ENCODE results near the gene NUMA1.

NUMA1 gene

DNA sequence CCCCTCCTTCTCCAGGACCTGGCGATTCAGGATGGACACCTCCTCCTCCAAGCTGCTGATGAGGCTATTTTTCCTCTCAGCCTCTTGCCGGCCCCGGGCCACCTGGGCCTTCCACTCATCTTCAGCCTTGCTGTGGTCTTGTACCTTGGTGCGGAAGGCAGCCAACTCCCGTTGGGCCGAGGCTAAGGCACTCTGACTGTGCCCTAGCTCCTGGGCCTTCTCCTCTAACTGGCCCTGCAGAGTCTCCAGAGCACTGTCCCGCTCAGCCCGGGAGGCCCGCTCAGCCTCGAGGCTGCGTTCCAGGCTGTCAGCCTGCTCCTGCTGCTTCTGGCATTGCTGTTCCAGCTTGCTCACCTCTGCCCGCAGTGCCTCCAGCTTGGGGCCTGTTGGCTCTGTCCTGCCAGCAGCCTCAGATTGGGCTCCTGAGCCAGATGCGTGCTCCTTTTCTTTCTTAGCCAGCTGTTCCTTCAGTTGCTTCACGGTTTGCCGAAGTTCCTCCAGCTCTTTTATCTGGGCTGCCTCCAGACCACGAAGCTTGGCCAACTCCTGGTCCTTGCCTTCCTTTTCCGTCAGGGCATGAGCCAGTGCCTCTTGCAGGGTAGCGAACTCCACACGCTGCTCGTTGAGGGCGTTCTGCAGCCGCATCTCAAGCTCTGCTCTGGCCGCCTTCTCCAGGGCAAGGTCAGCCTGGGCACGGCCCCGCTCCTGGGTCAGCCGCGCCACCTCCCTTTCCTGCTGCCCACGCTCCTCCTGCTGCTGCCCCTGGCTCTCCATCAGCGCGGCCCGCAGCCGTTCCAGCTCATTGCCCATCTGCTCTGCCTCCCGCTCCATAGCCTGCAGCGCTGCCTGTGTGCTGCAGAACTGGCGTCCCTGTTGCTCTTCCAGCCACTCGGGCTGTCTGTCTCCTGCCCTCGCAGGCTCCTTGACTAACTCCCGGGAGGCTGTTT, 66.3 kb downstream of the NUMA1 start:
- no peak for DNase-seq (ENCODE audit: low spot score)

DNA sequence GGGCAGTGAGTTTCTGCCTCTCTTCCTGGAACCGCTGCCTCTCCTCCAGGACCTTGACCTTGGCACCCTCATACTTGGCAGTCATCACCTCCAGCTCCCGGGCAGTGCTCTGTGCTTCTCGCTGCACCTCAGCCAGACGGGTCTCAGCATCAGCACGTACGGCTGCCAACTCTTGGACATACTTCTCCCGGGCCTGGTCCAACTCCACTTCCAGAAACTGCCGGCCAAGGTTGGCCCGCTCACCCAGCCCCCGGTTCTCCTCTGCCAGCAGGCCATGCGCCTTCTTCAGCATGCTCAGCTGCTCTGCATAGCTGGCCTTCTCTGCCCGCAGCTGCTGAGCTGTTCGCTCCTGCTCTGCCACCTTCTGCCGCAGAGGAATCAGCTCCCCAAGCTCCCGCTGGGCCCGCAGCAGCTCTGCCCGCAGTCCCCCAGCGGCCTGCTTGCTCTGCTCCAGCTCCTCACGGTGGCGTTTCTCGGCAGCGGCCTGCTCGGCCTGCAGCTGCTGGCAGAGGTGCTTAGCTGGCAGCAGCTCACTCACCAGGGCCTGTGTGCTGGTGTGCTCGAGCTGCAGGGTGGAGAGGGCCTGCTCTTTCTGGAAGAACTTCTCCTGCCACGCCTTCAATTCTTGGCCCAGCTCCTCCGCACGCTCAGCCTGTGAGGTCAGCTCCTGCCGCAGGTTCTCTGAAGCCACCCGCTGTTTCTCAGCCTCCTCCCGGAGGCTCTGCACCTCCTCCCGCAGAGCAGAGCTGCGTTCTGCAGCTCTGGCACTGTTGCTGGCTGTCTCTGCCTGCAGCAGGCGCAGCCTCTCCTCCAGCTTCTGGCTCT, 67.2 kb downstream of the NUMA1 start:
- no peak for DNase-seq (ENCODE audit: low spot score)

DNA sequence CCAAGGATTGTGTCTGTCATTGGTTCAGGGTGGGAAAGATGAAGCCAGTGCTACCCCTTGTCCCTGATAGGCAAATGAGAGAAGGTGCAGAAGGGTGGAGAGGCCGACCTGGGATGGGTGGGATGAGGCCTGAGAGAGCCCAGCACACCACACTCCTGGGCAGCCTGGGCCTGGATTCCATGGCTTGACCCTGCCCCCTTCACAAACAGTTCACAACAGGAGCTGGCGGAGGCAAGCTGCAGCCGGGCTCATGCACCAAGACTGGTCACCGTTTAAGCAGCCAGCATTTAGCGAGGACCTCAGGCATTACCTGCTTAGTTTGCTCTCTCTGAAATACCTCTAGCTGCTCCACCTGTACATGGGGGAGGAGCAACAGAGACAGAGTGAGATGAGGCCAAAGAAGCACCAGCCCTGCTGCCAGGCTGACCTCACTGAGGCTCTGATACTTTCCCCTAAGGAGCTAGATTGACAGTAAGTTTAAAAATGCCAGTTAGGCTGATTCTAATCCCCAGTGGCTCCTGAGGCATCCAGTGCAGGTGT, 68.2 kb downstream of the NUMA1 start:
- no peak for DNase-seq (ENCODE audit: low spot score)

DNA sequence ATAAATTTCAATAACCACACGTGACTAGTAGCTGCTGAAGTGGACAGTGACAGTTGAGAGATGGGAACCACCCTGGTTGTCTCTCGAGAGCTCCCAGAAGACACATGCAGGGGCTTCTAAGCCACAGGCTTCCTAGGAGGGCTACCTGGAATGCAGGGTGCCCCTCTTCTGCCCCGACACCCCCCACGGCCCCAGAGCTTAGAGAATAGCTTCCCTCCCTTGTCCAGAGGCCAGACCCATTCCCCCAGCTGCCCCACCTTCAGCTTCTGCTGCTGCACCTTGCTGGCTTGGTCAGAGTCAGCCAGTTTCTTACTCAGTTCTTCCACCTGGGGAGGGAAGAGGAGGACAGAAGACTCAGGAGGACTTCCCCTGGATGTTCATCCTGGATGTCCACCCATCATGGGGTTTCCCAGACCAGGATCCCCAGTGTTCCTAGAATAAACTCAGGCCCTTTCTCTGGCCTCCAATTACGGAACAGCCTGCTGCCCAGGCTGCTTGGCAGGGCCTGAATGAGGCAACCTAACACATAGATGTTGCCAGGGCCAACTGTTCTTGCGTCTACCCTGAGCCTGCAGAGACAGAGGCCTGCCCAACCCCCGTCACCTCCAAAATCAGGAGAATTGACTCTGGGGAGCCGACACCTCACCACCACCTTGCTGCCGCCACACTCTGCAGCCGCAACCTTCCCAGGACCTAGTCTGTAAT, 69.7 kb downstream of the NUMA1 start:
- DNase-seq (ENCODE audit: low spot score): no peak

DNA sequence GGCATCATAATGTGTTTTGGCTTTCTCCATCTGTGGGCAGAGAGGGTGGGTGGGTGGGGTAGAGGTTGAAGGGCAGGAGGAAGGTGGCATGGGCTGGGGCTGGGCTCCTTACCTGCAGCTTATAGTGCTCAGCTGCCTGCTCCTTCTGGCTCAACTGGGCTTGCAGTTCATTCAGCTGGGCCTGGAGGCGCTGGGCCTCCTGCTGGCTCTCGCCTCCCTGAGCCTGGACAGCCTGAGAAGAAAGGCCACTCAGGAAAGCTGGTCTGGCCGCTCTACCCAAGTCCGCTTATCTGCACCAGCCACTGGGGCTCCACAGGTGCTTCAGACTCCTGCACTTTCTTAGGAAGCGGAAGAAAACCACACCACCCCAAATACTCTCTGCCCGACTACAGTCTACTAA, 71.2 kb downstream of the NUMA1 start:
- DNase-seq (ENCODE audit: low spot score): no peak

DNA sequence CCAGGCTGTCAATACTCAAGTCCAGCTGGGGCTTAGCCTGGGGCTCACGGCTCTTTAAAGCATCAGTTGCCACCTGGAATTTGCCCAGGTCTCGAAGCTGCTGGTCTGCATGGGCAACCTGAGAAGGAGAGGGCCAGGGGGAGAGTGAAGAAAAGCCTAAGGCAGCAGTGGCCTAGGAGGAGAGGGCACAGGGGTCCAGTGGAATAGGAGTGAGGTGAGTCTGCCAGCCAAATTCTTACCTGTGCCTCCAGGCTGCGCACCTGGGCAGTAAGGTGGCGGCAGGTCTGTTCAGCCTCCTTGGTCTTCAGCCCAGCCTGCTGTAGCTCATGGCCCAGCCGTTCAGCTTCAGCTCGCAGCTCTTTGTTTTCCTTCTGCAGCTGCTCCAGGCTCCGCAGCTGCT, 71.6 kb downstream of the NUMA1 start:
- DNase-seq (ENCODE audit: low spot score): no peak

DNA sequence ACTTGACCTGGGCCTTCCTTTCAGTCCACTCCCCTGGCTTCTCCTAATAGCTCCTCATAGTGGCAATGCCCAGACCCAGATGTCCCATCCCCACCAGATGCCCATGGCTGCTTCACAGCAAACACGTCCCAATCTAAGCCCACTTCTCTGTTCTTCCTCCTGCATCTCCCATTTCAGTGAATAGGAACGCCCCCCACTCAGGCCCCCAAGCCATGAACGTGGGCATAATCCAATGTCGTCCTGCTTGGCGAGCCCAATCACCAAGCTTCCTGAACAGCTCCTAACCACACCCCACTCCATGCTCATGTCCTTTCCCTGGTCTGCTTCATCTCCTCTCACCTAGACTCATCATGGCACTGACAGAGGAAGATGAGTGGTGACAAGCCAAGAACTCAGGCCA, 72.8 kb downstream of the NUMA1 start:
- no peak for DNase-seq (ENCODE audit: low spot score)

DNA sequence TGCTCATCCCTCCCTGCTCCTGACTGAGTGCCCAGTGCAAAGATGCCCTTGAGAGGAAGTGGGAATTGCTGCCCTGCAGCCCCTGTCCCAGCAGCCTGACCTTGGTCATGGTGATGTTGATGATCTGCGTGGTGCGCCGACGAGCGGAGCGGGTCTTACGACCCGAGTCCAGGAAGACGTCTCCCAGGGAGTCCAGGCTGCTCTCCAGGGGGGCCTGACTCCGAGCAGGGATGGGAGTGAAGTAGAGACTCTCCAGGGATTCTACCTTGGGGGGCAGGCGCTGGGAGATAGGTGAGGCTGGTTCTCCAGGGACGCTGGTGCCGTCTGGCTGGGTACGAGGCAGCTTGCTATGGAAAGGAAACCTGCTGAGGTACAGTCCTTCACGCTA, 73.3 kb downstream of the NUMA1 start:
- DNase-seq (ENCODE audit: low spot score): no peak

DNA sequence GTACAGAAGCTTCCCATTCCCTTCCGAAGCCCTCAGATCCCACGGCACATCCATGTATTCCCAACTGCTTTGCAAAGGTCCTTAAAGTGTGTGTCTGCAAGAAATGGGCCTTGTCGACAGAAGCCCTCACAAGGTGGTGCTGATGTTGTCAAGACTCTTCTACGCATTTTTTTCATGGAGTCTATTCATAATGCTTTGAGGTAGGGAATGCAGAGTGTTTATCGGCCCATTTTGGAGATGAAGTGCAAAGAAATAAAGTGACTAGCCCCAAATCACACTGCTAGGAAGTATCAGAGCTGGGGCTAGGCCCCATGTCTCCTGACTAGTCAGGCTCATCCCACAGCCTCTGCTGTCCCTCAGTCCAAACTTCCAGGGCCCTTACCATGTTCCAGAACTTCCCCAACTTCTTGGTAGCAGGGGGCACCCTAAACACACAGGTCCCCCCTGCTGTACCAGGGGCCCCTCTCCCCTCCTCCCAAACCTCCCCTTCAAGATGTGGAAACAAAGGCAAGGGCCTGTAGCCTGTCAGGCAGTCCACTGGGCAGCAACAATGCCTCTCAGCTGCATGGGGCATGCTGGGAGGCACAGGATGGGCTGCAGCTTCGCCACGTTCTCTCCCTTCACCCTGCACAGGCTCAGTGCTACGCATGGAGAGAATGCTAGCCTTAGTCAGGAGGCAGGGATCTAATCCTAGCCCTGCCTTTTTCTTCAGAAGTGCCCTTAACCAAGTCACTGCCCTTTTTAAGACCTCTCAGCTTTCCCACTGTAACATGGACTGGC, 73.8 kb downstream of the NUMA1 start:
- DNase-seq (ENCODE audit: low spot score): no peak

DNA sequence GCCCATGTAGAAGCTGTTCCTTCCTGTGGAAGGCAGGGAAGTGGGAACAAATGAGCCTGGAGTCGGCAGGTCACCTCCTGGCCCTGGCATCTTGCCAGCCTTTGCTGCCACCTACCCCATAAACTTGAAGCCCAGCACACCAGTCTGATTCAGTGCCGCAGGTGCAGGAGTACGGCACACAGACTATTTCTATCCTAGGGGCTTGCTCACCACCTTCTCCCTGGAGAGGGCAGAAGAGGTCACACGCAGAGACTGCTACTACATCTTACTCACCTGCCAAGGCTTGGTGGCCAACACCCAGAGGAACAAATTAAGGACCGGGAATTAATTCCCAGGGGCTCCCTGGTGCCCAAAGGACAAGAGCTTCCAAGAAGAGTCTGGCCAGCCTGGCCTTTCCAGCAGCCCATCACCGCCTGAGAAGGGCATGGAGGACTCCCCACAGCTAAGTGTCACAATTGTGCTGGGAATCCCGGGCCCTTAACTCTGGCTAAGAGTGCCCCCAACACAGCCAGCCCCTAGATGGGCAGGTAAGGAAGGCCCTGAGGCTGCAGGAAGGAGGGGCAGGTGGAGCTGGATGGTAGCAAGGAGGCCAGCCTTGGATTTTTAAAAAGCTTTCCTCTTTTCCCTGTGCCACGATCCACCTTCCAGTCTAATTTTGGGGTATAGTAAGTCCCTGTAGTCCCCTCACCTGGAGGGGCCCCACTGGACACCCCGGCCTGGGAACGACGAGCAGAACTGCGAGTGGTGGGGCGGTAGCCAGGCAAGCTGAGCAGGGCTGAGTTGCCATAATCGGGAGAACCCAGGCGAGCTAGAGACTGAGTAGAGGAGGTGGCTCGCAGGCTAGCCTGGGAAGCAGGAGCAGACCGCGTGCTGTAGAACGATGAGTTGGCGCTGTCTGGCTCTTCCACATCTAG, 74.7 kb downstream of the NUMA1 start:
- DNase-seq (ENCODE audit: low spot score): no peak

DNA sequence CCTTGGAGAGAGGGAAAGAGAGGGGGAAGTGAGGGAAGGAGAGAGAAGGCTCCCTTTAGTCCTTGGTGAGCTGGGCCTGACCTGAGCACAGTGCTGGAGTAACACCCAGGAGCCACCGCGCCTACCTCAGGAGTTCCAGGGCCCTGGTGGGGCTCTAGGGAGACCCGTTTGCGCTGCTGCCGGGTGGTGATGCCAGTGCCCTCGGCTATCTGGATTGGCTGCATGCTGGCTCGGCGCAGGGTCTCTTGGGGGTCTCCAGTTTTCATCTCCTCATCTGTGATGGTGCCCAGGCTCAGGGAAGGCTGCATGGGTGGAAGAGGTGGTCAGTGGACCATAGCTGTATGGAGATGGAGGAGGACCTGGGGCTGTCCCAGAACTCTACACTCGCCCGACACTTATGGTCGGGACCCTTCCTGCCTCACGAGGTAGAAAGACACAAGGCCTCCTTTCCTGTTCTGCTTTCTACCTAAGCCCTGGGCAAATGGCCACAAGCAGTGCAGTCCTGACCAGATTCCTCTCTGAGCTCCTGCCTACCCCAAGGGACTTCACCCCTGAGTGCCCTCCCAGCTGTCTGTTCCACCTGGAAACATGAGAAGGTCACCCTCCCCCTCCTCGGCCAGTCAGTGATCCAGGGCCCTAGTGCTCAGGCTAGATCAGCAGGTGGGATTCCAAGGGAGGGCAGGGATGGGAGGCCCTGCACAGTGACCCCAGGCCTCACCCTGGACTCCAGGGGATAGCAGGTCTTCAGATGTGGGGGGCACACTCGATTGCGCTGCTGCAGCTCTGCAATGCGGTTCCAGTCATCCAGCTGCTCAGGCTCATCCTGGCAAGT, 75.6 kb downstream of the NUMA1 start:
- DNase-seq (ENCODE audit: low spot score): no peak

DNA sequence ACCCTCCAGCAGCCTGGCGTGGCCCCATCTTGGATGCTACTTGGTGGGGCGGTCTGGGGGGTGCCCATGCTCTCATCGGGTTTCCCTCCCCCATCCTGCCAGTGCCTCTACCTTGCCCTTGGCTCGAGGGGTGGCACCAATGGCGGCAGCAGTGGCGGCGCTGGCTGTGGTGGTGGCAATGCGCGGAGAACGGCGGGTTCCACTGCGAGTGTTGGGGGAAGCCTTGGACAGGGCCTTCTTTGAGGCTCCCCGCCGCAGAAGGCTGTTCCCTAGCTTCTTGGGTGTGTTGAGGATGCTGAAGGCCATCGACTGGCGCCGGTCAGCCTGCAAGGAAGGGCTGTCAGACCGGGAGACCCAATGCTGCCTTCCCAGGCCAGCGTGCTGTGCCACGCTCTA, 76.6 kb downstream of the NUMA1 start:
- no peak for DNase-seq (ENCODE audit: low spot score)

DNA sequence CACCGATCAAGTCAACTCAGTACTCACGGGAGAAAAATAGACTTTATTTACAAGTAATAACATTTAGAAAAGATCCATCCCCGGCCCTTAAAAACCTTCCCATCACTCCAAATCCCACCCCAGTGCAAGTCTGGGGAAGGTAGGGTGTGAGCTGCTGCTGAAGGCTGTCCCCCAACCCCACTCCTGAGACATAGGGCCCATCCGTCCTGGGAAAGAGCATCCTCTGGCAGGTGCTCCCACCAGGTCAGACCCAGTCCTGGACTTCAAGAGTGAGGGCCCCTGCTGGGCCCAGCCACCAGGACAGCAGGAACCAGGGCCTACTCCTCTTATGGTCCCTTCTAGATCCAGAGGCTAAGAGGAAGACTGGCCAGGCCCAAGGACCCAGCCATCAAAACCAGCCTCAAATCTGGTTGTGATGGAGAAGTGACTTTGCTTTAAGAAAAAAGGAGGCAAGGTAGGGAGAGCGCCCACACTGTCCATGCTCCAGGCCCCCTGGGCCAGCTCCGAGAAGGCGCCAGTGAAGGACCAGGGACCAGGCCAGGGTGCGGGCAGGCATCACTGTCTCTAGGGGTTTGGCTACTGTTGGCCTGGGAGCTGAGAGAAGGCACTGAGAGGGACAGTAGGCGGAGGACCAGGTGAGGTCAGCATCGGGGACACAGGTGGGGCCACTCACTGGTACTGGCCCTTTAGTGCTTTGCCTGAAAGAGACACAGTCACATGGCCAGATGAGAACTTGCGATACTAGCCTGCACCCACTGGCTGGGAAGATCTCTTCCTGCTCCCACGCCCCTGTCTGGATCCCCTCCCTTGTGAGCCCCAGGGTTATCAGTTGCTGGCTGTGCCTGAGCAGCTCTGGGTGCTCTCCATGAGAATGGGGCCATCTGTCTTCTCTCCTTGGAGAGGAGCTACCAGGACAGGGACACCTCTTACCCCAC, 77.2 kb downstream of the NUMA1 start:
- DNase-seq (ENCODE audit: low spot score): no peak

DNA sequence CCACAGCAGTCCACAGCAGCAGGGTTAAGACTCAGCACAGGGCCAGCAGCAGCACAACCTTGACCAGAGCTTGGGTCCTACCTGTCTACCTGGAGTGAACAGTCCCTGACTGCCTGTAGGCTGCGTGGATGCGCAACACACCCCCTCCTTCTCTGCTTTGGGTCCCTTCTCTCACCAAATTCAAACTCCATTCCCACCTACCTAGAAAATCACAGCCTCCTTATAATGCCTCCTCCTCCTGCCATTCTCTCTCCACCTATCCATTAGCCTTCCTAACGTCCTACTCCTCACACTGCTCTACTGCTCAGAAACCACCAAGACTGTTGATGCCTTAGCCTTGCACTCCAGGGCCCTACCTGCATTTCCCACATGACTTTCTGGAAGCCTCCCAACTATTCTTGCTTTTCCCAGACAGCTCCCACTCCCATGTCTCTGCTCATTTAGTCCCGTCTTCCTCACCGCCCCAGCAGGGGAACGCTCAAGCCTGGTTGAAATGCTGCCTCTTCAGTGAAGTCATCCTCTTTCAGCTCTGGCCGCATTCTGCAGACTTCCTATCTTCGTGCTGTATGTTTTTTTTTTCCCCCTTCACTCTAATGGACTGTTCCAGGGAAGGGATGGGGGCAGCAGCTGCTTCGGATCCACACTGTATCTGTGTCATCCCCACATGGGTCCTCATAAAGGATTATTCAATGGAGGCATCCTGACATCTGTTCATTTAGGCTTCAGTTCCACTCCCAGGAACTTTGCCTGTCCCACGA, 78.3 kb downstream of the NUMA1 start:
- no peak for DNase-seq (ENCODE audit: low spot score)

DNA sequence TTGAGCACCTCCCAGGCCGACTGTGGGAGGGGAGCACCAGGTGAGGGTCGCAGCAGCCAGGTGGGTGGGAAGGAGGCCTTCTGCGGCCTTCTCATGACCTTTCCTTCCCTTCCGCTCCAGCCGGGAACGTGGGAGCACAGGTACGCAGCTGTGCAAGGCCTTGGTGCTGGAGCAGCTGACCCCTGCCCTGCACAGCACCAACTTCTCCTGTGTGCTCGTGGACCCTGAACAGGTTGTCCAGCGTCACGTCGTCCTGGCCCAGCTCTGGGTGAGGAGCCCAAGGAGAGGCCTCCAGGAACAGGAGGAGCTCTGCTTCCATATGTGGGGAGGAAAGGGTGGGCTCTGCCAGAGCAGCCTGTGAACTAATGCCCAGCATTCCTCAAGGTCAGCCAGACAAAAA, 79.1 kb downstream of the NUMA1 start:
- DNase-seq (ENCODE audit: low spot score): no peak

DNA sequence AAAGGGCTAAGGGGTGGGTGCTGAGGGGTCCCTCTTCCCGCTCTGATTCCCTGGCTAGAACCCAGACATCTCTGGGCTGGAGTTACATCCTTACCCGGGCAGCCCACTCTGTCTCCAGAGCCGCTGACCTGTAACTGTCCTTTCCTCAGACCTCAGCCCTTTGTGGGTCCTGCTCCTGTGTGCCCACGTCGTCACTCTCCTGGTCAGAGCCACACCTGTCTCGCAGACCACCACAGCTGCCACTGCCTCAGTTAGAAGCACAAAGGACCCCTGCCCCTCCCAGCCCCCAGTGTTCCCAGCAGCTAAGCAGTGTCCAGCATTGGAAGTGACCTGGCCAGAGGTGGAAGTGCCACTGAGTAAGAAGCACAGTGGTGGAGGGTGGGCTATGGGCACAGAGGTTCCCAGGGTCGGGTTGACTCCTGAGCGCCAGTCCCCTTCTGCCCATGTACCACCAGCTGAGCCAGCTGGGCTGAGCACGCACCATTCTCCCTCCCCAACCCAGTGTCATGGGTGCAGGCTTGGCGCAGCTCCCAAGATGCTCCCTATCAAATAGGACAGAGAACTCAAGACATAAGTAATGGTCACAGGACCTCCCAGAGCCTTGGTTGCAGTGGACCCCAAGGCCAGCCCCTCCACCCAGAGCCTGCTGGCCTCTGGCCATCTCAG, 80.0 kb downstream of the NUMA1 start:
- DNase-seq (ENCODE audit: low spot score): no peak

DNA sequence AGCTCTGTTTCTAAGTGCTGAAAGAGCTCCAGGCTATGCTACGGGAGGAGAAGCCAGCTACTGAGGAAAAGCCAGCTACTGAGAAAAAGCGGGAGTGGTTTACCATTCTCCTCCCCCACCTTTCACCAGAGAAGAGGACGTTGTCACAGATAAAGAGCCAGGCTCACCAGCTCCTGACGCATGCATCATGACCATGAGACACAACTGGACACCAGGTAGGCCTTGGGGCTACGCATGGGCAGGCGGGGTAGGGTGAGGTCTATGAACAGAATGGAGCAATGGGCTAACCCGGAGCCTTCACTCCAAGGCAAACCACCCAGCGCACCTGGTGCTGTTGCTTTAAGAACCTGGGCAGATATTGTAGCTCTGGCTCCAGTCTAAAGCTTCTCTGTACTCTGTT, 80.5 kb downstream of the NUMA1 start:
- DNase-seq (ENCODE audit: low spot score): no peak
